DND-41 (cell line): Measurements from ENCODE around the gene RAB11FIP3.

Experiments
- ATAC-seq: fragments of 200-7000 bp; cut with Tn5 transposase; 3 replicates; pipeline ENCODE4 v1.9.1; 2021; ENCODE audit warnings: low read depth; ENCODE audit not compliant: insufficient read depth
- DNase-seq: peaks from one replicate; pipeline ENCODE4 v3.0.0-alpha.2; 2020
- H2AFZ ChIP-seq: 2 replicates; pipeline ENCODE4 v1.6.0; 2012; ENCODE audit warnings: low read depth, low read length
- H3K27ac ChIP-seq: 2 replicates; pipeline ENCODE4 v1.5.1; 2012; ENCODE audit warnings: low read length, inconsistent platforms
- H3K27me3 ChIP-seq: fragments of 200-600 bp; sonication (generic); 2 replicates; pipeline ENCODE4 v1.6.0; 2012; ENCODE audit warnings: low read length, mild to moderate bottlenecking, inconsistent platforms; ENCODE audit not compliant: insufficient read depth, poor library complexity
- H3K36me3 ChIP-seq: 2 replicates; pipeline ENCODE4 v1.5.1; 2012; ENCODE audit warnings: low read length, inconsistent platforms; ENCODE audit not compliant: insufficient read depth
- H3K4me1 ChIP-seq: 2 replicates; pipeline ENCODE4 v1.5.1; 2012; ENCODE audit warnings: mild to moderate bottlenecking, low read length; ENCODE audit not compliant: insufficient read depth
- H3K4me2 ChIP-seq: 2 replicates; pipeline ENCODE4 v1.6.0; 2012; ENCODE audit warnings: mild to moderate bottlenecking, moderate library complexity, low read length, inconsistent platforms; ENCODE audit not compliant: insufficient read depth
- H3K4me3 ChIP-seq, 2 experiments: fragments of 200-600 bp in 1 of 2; shearing (Covaris generic) in 1 of 2; 2 replicates each; pipeline ENCODE4 v1.5.1; 2012 to 2016; ENCODE audit warnings: inconsistent platforms in 2 of 2, low read length in 2 of 2, mild to moderate bottlenecking in 2 of 2, low read depth in 1 of 2, moderate library complexity in 1 of 2
- H3K79me2 ChIP-seq: 2 replicates; pipeline ENCODE4 v1.6.0; 2012; ENCODE audit warnings: low read length, inconsistent platforms; ENCODE audit not compliant: insufficient read depth
- H3K9ac ChIP-seq: 2 replicates; pipeline ENCODE4 v1.6.0; 2012; ENCODE audit warnings: low read depth, mild to moderate bottlenecking, inconsistent platforms, low read length, moderate library complexity
- H3K9me3 ChIP-seq: 2 replicates; pipeline ENCODE4 v1.5.1; 2012; ENCODE audit warnings: low read length, moderate library complexity, mild to moderate bottlenecking, inconsistent platforms; ENCODE audit not compliant: insufficient read depth, severe bottlenecking
- H4K20me1 ChIP-seq: 2 replicates; pipeline ENCODE4 v1.6.0; 2012; ENCODE audit warnings: low read length; ENCODE audit not compliant: insufficient read depth
- EZH2 ChIP-seq: IDR thresholded peaks from 3 replicates; pipeline ENCODE4 v1.6.1; 2012; ENCODE audit warnings: borderline replicate concordance, low read depth, mild to moderate bottlenecking, moderate library complexity, low read length, inconsistent platforms; ENCODE audit not compliant: severe bottlenecking
- TF ChIP-seq, protein P1 (sequence below): IDR thresholded peaks from 2 replicates; pipeline ENCODE4 v1.5.1; 2012; ENCODE audit warnings: borderline replicate concordance, low read length, moderate library complexity, mild to moderate bottlenecking; ENCODE audit not compliant: poor library complexity, severe bottlenecking; ENCODE audit errors: extremely low read depth

The RAB11FIP3 gene

DNA sequence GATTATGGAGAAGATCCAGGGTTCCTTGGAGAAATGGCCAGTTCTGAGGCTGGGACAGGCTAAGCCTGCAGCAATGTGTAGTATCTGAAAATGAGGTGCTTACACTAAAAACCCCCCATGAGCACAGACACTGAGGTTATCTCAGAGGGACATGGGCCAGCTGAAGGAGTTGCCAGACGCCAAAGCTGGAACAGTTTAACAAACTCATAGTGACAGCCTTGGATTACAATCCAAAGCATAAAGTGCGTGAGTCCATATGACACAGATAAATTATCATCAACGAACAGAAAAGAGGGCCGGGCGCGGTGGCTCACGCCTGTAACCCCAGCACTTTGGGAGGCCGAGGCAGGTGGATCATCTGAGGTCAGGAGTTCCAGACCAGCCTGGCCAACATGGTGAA is 90.9 kb downstream of the RAB11FIP3 start:
- H3K79me2 ChIP-seq: no peaks in the 10 kb centered on the region
- H2AFZ ChIP-seq: no peak overlapping the region
- H3K4me3 ChIP-seq: no peak overlapping the region
- H3K9ac ChIP-seq: no peak overlapping the region
- no peak for DNase-seq
- no peaks in the 10 kb centered on the region for H3K9me3 ChIP-seq
- H3K4me1 ChIP-seq: no peaks in the 10 kb centered on the region
- no peak for ATAC-seq
- H3K36me3 ChIP-seq: peaks cover 63% of the 10 kb centered on the region
- no peak overlapping the region for H3K4me2 ChIP-seq
- TF ChIP-seq EZH2: no peak
- TF ChIP-seq, protein P1, sequence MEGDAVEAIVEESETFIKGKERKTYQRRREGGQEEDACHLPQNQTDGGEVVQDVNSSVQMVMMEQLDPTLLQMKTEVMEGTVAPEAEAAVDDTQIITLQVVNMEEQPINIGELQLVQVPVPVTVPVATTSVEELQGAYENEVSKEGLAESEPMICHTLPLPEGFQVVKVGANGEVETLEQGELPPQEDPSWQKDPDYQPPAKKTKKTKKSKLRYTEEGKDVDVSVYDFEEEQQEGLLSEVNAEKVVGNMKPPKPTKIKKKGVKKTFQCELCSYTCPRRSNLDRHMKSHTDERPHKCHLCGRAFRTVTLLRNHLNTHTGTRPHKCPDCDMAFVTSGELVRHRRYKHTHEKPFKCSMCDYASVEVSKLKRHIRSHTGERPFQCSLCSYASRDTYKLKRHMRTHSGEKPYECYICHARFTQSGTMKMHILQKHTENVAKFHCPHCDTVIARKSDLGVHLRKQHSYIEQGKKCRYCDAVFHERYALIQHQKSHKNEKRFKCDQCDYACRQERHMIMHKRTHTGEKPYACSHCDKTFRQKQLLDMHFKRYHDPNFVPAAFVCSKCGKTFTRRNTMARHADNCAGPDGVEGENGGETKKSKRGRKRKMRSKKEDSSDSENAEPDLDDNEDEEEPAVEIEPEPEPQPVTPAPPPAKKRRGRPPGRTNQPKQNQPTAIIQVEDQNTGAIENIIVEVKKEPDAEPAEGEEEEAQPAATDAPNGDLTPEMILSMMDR: no peak
- no peaks in the 10 kb centered on the region for H3K27me3 ChIP-seq
- no peak overlapping the region for H3K27ac ChIP-seq
- H4K20me1 ChIP-seq: peaks cover 3% of the 10 kb centered on the region

DNA sequence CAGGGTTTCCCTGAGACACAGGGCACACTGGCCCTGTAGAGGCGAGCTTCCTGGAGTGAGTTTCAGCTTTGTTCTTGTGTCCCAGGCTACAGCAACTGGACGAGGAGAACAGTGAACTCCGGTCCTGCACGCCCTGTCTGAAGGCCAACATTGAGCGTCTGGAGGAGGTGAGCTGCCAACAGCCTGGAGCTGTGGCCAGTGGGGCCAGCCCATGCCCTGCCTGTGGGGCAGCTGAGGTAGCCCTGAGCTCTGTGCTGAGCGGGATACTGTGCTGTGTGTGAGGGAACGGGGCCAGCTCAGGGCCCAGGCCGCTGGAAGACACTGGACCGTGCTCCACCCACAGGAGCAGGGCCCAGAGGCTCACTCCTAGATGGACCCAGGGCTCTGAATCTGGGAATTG is 93.4 kb downstream of the RAB11FIP3 start:
- peaks cover 65% of the 10 kb centered on the region for H3K36me3 ChIP-seq
- H3K79me2 ChIP-seq: no peaks in the 10 kb centered on the region
- no peaks in the 10 kb centered on the region for H3K4me1 ChIP-seq
- no peaks in the 10 kb centered on the region for H3K27me3 ChIP-seq
- H2AFZ ChIP-seq: no peak overlapping the region
- DNase-seq (no peak), ATAC-seq (no peak)
- no peak overlapping the region for H3K4me3 ChIP-seq
- no peak overlapping the region for H3K27ac ChIP-seq
- H4K20me1 ChIP-seq: peaks cover 3% of the 10 kb centered on the region
- TF ChIP-seq, protein P1: no peak
- TF ChIP-seq EZH2: no peak
- H3K9ac ChIP-seq: no peak overlapping the region
- no peaks in the 10 kb centered on the region for H3K9me3 ChIP-seq
- no peak overlapping the region for H3K4me2 ChIP-seq

DNA sequence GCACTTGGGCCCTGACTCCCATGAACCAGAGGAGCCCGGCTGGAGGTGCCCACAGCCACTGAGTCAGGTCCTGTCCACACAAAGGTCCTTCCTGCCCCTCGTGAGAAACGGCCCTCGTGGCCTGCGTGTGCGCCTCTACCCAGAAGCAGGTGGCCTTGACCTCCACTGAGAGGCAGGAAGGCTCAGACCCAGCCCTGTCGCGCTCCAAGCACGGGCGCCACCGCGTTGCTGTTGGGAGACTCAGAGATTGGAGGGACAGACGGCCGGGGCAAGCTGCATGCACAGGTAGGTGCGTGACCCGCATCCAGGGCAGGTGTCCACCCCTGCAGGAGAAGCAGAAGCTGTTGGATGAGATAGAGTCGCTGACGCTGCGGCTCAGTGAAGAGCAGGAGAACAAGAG is 94.0 kb downstream of the RAB11FIP3 start:
- Histone ChIP-seq H3K4me3 (no peak overlapping the region), H3K4me2 (no peak overlapping the region), H3K4me1 (no peaks in the 10 kb centered on the region), H3K79me2 (no peaks in the 10 kb centered on the region), H3K9ac (no peak overlapping the region), H3K9me3 (no peaks in the 10 kb centered on the region), H4K20me1 (peaks cover 8% of the 10 kb centered on the region), H2AFZ (no peak overlapping the region), H3K36me3 (peaks cover 60% of the 10 kb centered on the region), H3K27me3 (no peaks in the 10 kb centered on the region), H3K27ac (no peak overlapping the region)
- ATAC-seq (no peak), DNase-seq (no peak)
- TF ChIP-seq EZH2: no peak
- TF ChIP-seq, protein P1: no peak
